ENCODE data around the gene KAT8. TPM values are rescaled to one million over a fixed set of nuclear protein-coding genes. Genes with fewer than 3 reads are reported as not detected.

Gene KAT8
- total and polyA plus RNA-seq, 9 of the 15 experiments (the other 6 are each of a cell fraction or from before 2014, with no cell fraction given) = 10.0 to 98.5 (median 76.4) TPM

DNA sequence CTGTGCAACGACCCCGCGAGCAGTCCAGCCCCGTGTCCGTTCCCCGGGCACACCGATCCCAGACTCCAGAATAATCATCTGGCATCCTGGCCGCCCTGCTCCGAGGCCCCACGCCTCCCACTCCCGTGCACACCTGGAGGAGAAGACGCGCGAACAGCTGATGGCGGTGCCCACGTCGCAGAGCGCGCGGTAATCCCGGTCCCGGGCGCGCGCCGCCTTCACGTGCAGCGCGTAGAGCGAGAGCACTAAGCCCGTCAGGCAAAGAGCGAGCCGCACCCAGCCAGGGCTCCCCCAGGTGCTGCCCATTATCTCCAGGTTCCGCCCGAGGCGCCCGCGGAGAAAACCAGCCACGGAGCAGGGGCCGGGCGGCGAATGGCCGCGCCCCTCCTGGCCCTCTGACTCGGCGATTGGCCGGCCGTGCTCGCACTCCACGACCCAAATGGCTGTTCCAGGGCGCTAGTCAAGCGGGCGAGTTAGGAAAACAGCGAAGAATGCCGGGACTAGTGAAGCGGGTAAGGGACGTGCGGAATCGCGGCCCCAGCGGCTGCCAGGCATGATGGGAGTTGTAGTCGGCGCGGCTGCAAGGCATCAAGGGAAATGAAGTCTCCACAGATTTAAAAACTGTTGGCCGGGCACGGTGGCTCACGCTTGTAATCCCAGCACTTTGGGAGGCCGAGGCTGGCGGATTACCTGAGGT is 22.9 kb upstream of the KAT8 start, which contains the start of gene VKORC1 (continued):
- TF ChIP-seq HDAC2 (IDR thresholded peaks at IDR 0.05) (peak; percentile 46; the same call in 1 of the 2 replicates), TBP (optimal IDR thresholded peaks at IDR 0.05; ENCODE audit: low read depth, low read length) (peak; percentile 30), ZBTB7A (IDR thresholded peaks at IDR 0.05; ENCODE audit: borderline replicate concordance, control insufficient read depth, low read depth, low read length) (no peak), NFIC (IDR thresholded peaks at IDR 0.05) (no peak), ZNF57 (CRISPR knock-in tag; IDR thresholded peaks at IDR 0.05) (no peak), NKRF (IDR thresholded peaks at IDR 0.05; ENCODE audit: borderline replicate concordance) (peak; percentile 78; the same call in 1 of the 2 replicates), STAT6 (CRISPR knock-in tag; IDR thresholded peaks at IDR 0.05) (no peak), KLF16 (IDR thresholded peaks at IDR 0.05) (no peak)
- TF ChIP-seq, protein P1, sequence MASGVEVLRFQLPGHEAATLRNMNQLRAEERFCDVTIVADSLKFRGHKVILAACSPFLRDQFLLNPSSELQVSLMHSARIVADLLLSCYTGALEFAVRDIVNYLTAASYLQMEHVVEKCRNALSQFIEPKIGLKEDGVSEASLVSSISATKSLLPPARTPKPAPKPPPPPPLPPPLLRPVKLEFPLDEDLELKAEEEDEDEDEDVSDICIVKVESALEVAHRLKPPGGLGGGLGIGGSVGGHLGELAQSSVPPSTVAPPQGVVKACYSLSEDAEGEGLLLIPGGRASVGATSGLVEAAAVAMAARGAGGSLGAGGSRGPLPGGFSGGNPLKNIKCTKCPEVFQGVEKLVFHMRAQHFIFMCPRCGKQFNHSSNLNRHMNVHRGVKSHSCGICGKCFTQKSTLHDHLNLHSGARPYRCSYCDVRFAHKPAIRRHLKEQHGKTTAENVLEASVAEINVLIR (CRISPR knock-in tag; IDR thresholded peaks at IDR 0.05) = no peak
- TF ChIP-seq, protein P2, sequence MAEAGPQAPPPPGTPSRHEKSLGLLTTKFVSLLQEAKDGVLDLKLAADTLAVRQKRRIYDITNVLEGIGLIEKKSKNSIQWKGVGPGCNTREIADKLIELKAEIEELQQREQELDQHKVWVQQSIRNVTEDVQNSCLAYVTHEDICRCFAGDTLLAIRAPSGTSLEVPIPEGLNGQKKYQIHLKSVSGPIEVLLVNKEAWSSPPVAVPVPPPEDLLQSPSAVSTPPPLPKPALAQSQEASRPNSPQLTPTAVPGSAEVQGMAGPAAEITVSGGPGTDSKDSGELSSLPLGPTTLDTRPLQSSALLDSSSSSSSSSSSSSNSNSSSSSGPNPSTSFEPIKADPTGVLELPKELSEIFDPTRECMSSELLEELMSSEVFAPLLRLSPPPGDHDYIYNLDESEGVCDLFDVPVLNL (CRISPR knock-in tag; IDR thresholded peaks at IDR 0.05; ENCODE audit: low read depth) = no peak; the same call in 1 of the 2 replicates
- TF ChIP-seq, protein P3, sequence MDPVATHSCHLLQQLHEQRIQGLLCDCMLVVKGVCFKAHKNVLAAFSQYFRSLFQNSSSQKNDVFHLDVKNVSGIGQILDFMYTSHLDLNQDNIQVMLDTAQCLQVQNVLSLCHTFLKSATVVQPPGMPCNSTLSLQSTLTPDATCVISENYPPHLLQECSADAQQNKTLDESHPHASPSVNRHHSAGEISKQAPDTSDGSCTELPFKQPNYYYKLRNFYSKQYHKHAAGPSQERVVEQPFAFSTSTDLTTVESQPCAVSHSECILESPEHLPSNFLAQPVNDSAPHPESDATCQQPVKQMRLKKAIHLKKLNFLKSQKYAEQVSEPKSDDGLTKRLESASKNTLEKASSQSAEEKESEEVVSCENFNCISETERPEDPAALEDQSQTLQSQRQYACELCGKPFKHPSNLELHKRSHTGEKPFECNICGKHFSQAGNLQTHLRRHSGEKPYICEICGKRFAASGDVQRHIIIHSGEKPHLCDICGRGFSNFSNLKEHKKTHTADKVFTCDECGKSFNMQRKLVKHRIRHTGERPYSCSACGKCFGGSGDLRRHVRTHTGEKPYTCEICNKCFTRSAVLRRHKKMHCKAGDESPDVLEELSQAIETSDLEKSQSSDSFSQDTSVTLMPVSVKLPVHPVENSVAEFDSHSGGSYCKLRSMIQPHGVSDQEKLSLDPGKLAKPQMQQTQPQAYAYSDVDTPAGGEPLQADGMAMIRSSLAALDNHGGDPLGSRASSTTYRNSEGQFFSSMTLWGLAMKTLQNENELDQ (CRISPR knock-in tag; IDR thresholded peaks at IDR 0.05; ENCODE audit: borderline replicate concordance) = no peak
- TF ChIP-seq, protein P4, sequence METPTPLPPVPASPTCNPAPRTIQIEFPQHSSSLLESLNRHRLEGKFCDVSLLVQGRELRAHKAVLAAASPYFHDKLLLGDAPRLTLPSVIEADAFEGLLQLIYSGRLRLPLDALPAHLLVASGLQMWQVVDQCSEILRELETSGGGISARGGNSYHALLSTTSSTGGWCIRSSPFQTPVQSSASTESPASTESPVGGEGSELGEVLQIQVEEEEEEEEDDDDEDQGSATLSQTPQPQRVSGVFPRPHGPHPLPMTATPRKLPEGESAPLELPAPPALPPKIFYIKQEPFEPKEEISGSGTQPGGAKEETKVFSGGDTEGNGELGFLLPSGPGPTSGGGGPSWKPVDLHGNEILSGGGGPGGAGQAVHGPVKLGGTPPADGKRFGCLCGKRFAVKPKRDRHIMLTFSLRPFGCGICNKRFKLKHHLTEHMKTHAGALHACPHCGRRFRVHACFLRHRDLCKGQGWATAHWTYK (CRISPR knock-in tag; IDR thresholded peaks at IDR 0.05) = no peak
